GM12878 (cell line): ENCODE data around the gene ARID3B.

Source experiments
- EP300 ChIP-seq, 2 experiments: fragments of 150-350 bp in 1 of 2; IDR thresholded peaks; 2 replicates each; pipeline ENCODE4 v1.6.1; 2011 to 2012; ENCODE audit warnings: low read depth in 2 of 2, low read length in 2 of 2, borderline replicate concordance in 1 of 2, improper control_type of control experiment in 1 of 2, inconsistent platforms in 1 of 2; ENCODE audit not compliant: control insufficient read depth in 1 of 2
- MYC ChIP-seq: IDR thresholded peaks from 2 replicates; pipeline ENCODE4 v1.6.1; 2011; ENCODE audit warnings: mild to moderate bottlenecking, low read length, moderate library complexity, inconsistent platforms; ENCODE audit not compliant: insufficient read depth, insufficient replicate concordance, insufficient read length, severe bottlenecking
- POLR2A ChIP-seq: IDR thresholded peaks from 2 replicates; pipeline ENCODE4 v1.6.1; 2011; ENCODE audit warnings: low read depth, mild to moderate bottlenecking, low read length
- SMARCA5 ChIP-seq: fragments of 450-650 bp; IDR thresholded peaks from 2 replicates; pipeline ENCODE4 v1.6.1; 2017; ENCODE audit warnings: mild to moderate bottlenecking
- TF ChIP-seq, protein P1 (sequence below), 3 experiments: IDR thresholded peaks in 2 of 3; conservative IDR thresholded peaks in 1 of 3; 2 replicates each; pipeline ENCODE4 v1.5.1; 2011; ENCODE audit warnings: low read depth in 3 of 3, low read length in 3 of 3, mild to moderate bottlenecking in 3 of 3, control low read depth in 2 of 3, moderate library complexity in 2 of 3, inconsistent platforms in 1 of 3, mixed read lengths in 1 of 3; ENCODE audit not compliant: control insufficient read depth in 2 of 3, insufficient read depth in 1 of 3; ENCODE audit errors: extremely low read depth in 1 of 3
- TF ChIP-seq, protein P2 (sequence below): fragments of 450-650 bp; IDR thresholded peaks from 2 replicates; pipeline ENCODE4 v1.6.1; 2017; ENCODE audit warnings: borderline replicate concordance

DNA sequence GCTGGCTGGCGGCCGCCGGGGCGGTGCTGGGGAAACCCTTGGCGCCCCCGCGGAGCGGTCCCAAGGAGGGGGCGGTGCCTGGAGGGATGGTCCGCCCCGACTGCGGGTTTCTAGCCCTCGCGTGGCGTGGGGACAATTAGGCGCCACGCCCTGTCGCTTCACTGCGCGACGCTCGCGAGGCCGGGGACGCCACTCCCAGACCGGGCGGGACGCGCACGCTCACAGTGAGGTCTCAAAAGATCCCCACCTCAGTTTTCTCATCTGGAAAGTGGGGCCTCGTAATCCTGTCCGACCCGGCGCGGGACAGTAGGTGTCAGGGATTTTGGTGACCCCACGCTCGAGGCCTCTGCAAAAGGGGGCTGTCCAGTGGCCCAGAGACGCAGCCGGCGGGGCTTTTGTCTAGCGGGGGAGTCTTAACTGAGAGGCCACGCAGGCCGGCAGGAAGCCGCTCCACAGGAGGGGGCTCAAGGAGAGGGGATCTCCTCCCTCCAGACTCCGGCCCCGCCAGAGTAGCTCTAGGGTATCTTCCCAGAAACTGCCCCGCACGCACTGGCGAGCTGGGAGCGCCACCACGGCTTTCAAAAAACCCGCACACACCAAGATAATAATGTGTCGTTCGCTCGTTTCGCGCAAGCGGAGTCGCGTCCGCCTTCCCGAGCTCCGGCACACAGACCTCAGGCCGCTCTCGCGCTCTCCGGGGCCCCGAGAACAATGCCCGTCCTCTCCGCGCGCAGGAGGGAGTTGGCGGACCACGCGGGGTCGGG lies 73.9 kb downstream of the ARID3B start:
- TF ChIP-seq SMARCA5: peak; percentile 97
- TF ChIP-seq, protein P1, sequence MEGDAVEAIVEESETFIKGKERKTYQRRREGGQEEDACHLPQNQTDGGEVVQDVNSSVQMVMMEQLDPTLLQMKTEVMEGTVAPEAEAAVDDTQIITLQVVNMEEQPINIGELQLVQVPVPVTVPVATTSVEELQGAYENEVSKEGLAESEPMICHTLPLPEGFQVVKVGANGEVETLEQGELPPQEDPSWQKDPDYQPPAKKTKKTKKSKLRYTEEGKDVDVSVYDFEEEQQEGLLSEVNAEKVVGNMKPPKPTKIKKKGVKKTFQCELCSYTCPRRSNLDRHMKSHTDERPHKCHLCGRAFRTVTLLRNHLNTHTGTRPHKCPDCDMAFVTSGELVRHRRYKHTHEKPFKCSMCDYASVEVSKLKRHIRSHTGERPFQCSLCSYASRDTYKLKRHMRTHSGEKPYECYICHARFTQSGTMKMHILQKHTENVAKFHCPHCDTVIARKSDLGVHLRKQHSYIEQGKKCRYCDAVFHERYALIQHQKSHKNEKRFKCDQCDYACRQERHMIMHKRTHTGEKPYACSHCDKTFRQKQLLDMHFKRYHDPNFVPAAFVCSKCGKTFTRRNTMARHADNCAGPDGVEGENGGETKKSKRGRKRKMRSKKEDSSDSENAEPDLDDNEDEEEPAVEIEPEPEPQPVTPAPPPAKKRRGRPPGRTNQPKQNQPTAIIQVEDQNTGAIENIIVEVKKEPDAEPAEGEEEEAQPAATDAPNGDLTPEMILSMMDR (IDR thresholded peaks at IDR 0.05 in 2 of 3, conservative IDR thresholded peaks at IDR 0.05 in 1 of 3; ENCODE audit: control insufficient read depth in 2 of 3, extremely low read depth in 1 of 3, insufficient read depth in 1 of 3, low read depth in 3 of 3, low read length in 3 of 3): no peak
- TF ChIP-seq, protein P2, sequence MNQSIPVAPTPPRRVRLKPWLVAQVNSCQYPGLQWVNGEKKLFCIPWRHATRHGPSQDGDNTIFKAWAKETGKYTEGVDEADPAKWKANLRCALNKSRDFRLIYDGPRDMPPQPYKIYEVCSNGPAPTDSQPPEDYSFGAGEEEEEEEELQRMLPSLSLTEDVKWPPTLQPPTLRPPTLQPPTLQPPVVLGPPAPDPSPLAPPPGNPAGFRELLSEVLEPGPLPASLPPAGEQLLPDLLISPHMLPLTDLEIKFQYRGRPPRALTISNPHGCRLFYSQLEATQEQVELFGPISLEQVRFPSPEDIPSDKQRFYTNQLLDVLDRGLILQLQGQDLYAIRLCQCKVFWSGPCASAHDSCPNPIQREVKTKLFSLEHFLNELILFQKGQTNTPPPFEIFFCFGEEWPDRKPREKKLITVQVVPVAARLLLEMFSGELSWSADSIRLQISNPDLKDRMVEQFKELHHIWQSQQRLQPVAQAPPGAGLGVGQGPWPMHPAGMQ: no peak
- no peak for TF ChIP-seq EP300 (IDR thresholded peaks at IDR 0.05; ENCODE audit: borderline replicate concordance in 1 of 2, control insufficient read depth in 1 of 2, low read depth in 2 of 2, low read length in 2 of 2)
- no peak for TF ChIP-seq MYC
- 0 out of 2 replicates have a peak, but pooled peaks have one; percentile 13 for TF ChIP-seq POLR2A
